H9 (cell line): ENCODE measurements around the gene PPAN. TPM values are rescaled to one million over a fixed set of nuclear protein-coding genes. Genes with fewer than 3 reads are reported as not detected.

Source experiments
- DNase-seq: peaks from one replicate; pipeline ENCODE4 v3.0.0-alpha.2; 2017
- H2AFZ ChIP-seq: one replicate; pipeline ENCODE4 v1.6.1; 2013; ENCODE audit warnings: mild to moderate bottlenecking, low read length, control low read depth, moderate library complexity
- H2AK5ac ChIP-seq: 2 replicates; pipeline ENCODE4 v1.6.1; 2013; ENCODE audit warnings: low read length, control low read depth, mixed read lengths; ENCODE audit not compliant: insufficient read length
- H2BK120ac ChIP-seq: one replicate; pipeline ENCODE4 v1.6.1; 2013; ENCODE audit warnings: low read depth, mild to moderate bottlenecking, low read length, control low read depth, inconsistent platforms; ENCODE audit not compliant: poor library complexity, severe bottlenecking
- H2BK12ac ChIP-seq: 2 replicates; pipeline ENCODE4 v1.6.1; 2013; ENCODE audit warnings: low read length, control low read depth, mixed read lengths, low read depth; ENCODE audit not compliant: insufficient read length
- H2BK15ac ChIP-seq: 2 replicates; pipeline ENCODE4 v1.6.1; 2013; ENCODE audit warnings: low read depth, low read length, control low read depth
- H2BK20ac ChIP-seq: one replicate; pipeline ENCODE4 v1.6.1; 2013; ENCODE audit warnings: low read depth, mild to moderate bottlenecking, low read length, control low read depth, inconsistent platforms; ENCODE audit not compliant: poor library complexity, severe bottlenecking
- H2BK5ac ChIP-seq: 2 replicates; pipeline ENCODE4 v1.6.1; 2013; ENCODE audit warnings: low read length, control low read depth, mixed read lengths; ENCODE audit not compliant: insufficient read length
- H3K14ac ChIP-seq: 2 replicates; pipeline ENCODE4 v1.6.1; 2013; ENCODE audit warnings: low read length, control low read depth; ENCODE audit not compliant: insufficient read depth
- H3K18ac ChIP-seq: 2 replicates; pipeline ENCODE4 v1.6.1; 2013; ENCODE audit warnings: low read depth, mild to moderate bottlenecking, mixed read lengths, low read length, control low read depth; ENCODE audit not compliant: insufficient read length
- H3K23ac ChIP-seq: 2 replicates; pipeline ENCODE4 v1.6.1; 2013; ENCODE audit warnings: low read length, control low read depth, mixed read lengths, low read depth; ENCODE audit not compliant: insufficient read length
- H3K23me2 ChIP-seq: 2 replicates; pipeline ENCODE4 v1.6.1; 2013; ENCODE audit warnings: low read depth, mild to moderate bottlenecking, mixed read lengths, low read length, control low read depth; ENCODE audit not compliant: insufficient read length, poor library complexity, severe bottlenecking
- H3K27ac ChIP-seq: 2 replicates; pipeline ENCODE4 v1.5.1; 2013; ENCODE audit warnings: low read length, control low read depth, mixed read lengths, low read depth; ENCODE audit not compliant: insufficient read length
- H3K27me3 ChIP-seq: 2 replicates; pipeline ENCODE4 v1.6.1; 2013; ENCODE audit warnings: low read length, control low read depth, inconsistent platforms; ENCODE audit not compliant: insufficient read depth
- H3K4ac ChIP-seq: 2 replicates; pipeline ENCODE4 v1.6.1; 2013; ENCODE audit warnings: low read depth, mild to moderate bottlenecking, control low read depth, inconsistent platforms, low read length, moderate library complexity
- H3K4me1 ChIP-seq: 2 replicates; pipeline ENCODE4 v1.6.1; 2013; ENCODE audit warnings: low read length, control low read depth, inconsistent platforms; ENCODE audit not compliant: insufficient read depth
- H3K4me2 ChIP-seq: 2 replicates; pipeline ENCODE4 v1.6.1; 2013; ENCODE audit warnings: low read length, control low read depth, mixed read lengths; ENCODE audit not compliant: insufficient read length, insufficient read depth
- H3K56ac ChIP-seq: 2 replicates; pipeline ENCODE4 v1.6.1; 2013; ENCODE audit warnings: low read depth, mild to moderate bottlenecking, mixed read lengths, low read length, control low read depth; ENCODE audit not compliant: insufficient read length
- H3K79me1 ChIP-seq: 2 replicates; pipeline ENCODE4 v1.6.1; 2013; ENCODE audit warnings: low read depth, mild to moderate bottlenecking, moderate library complexity, low read length, control low read depth, inconsistent platforms; ENCODE audit not compliant: insufficient read depth, poor library complexity, severe bottlenecking
- H3K79me2 ChIP-seq: 2 replicates; pipeline ENCODE4 v1.6.1; 2013; ENCODE audit warnings: low read length, control low read depth, inconsistent platforms; ENCODE audit not compliant: insufficient read depth
- H3K9ac ChIP-seq: 2 replicates; pipeline ENCODE4 v1.6.1; 2013; ENCODE audit warnings: low read length, control low read depth, mixed read lengths; ENCODE audit not compliant: insufficient read length; ENCODE audit errors: extremely low read depth
- H3K9me3 ChIP-seq: one replicate; pipeline ENCODE4 v1.6.1; 2013; ENCODE audit warnings: low read depth, low read length, inconsistent platforms; ENCODE audit not compliant: control insufficient read depth
- H3T11ph ChIP-seq: one replicate; pipeline ENCODE4 v1.6.1; 2013; ENCODE audit warnings: mild to moderate bottlenecking, low read length, control low read depth, inconsistent platforms
- H4K20me1 ChIP-seq: one replicate; pipeline ENCODE4 v1.6.1; 2013; ENCODE audit not compliant: control insufficient read depth, insufficient read length, insufficient read depth
- H4K5ac ChIP-seq: 2 replicates; pipeline ENCODE4 v1.6.1; 2013; ENCODE audit warnings: low read depth, mild to moderate bottlenecking, mixed read lengths, low read length, control low read depth; ENCODE audit not compliant: insufficient read length
- H4K8ac ChIP-seq: replicated peaks from 2 replicates; pipeline ENCODE4 v1.6.1; 2013; ENCODE audit warnings: low read length, control low read depth, mixed read lengths, low read depth; ENCODE audit not compliant: insufficient read length
- H4K91ac ChIP-seq: 2 replicates; pipeline ENCODE4 v1.6.1; 2013; ENCODE audit warnings: low read depth, mild to moderate bottlenecking, moderate library complexity, mixed read lengths, low read length, control low read depth; ENCODE audit not compliant: insufficient read length
- H3K27ac Mint-ChIP-seq, 3 experiments: 2 replicates in 2 of 3; 3 replicates in 1 of 3; pipeline ENCODE4 v1.8.0; 2020 to 2021; ENCODE audit warnings: mixed read lengths in 3 of 3, mild to moderate bottlenecking in 1 of 3, moderate library complexity in 1 of 3
- H3K27me3 Mint-ChIP-seq: 2 replicates; pipeline ENCODE4 v1.8.0; 2021; ENCODE audit warnings: low read depth, mild to moderate bottlenecking, moderate library complexity, mixed read lengths
- H3K36me3 Mint-ChIP-seq, 3 experiments: 2 replicates in 2 of 3; 3 replicates in 1 of 3; pipeline ENCODE4 v1.8.0; 2020 to 2021; ENCODE audit warnings: low read depth in 3 of 3, mixed read lengths in 3 of 3; ENCODE audit not compliant: insufficient read depth in 1 of 3
- H3K4me1 Mint-ChIP-seq, 2 experiments: 2 replicates each; pipeline ENCODE4 v1.8.0; 2020; ENCODE audit warnings: mixed read lengths in 2 of 2
- H3K4me3 Mint-ChIP-seq, 2 experiments: 2 replicates in 1 of 2; 3 replicates in 1 of 2; pipeline ENCODE4 v1.8.0; 2020 to 2021; ENCODE audit warnings: mild to moderate bottlenecking in 2 of 2, mixed read lengths in 2 of 2, moderate library complexity in 1 of 2
- H3K9me3 Mint-ChIP-seq, 2 experiments: 2 replicates in 1 of 2; 3 replicates in 1 of 2; pipeline ENCODE4 v1.8.0; 2020; ENCODE audit warnings: mild to moderate bottlenecking in 2 of 2, mixed read lengths in 2 of 2, moderate library complexity in 1 of 2
- WGBS: extraction: QIAGEN DNeasy Blood & Tissue Kit; methylation state at CpG from one replicate; pipeline ENCODE4 v1.1.7; 2013; ENCODE audit warnings: missing lambda C conversion rate, low lambda C conversion rate, mixed read lengths; ENCODE audit not compliant: insufficient read length; ENCODE audit errors: extremely low coverage; 5-methylcytosine and 5-hydroxymethylcytosine counted together
- total RNA-seq: library from RNA; stranded (reverse); gene quantifications from 2 replicates; pipeline ENCODE4 v1.2.1, GENCODE V29; 2021
- TF ChIP-seq, protein P1 (sequence below): fragments of 200-600 bp; sonication (generic); conservative IDR thresholded peaks from 3 replicates; pipeline ENCODE4 v1.8.0; 2021; ENCODE audit warnings: antibody characterized with exemption, mild to moderate bottlenecking

PPAN gene
- total RNA-seq, 1 experiment from 2014 or later, result 157 TPM

DNA sequence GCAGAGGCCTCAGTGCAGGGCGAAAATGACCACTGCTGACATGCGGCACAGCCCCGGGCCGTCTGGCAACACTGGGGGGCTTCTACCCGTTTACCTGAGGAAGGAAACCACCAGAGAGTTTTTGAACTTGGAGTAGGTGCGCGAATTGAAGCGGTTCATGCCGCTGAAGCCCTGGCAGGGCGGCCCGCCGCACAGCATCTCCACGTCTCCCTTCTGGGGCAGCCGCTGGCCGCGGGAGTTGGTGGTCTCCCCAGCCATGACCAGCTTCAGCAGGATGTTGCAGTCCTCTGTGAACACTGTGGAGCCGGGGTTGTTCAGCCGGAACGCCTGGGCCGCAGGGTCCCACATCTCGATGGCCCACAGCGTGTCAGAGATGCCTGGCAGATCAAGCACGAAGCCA lies 33.8 kb downstream of the PPAN start:
- Histone ChIP-seq H2AK5ac (no peak overlapping the region), H3K9me3 (no peaks in the 10 kb centered on the region), H2BK120ac (no peak overlapping the region), H3K27me3 (no peaks in the 10 kb centered on the region), H4K20me1 (no peaks in the 10 kb centered on the region), H2BK12ac (no peak overlapping the region), H2BK20ac (no peak overlapping the region), H2BK15ac (no peak overlapping the region), H4K91ac (no peak overlapping the region), H3K4me1 (no peaks in the 10 kb centered on the region), H3K4me2 (no peak overlapping the region), H3K56ac (no peak overlapping the region), H3K4ac (no peak overlapping the region), H2AFZ (no peak overlapping the region), H4K8ac (no peak overlapping the region), H3K23me2 (no peaks in the 10 kb centered on the region), H3K79me1 (no peaks in the 10 kb centered on the region), H3K9ac (no peak overlapping the region), H3K23ac (no peak overlapping the region), H4K5ac (no peak overlapping the region), H3K27ac (no peak overlapping the region), H3K14ac (no peak overlapping the region), H2BK5ac (no peak overlapping the region), H3K79me2 (0 out of 2 replicates have a peak, but pooled peaks cover 2% of the 10 kb centered on the region), H3T11ph (no peak overlapping the region), H3K18ac (no peak overlapping the region)
- no peaks in the 10 kb centered on the region for H3K9me3 Mint-ChIP-seq
- H3K4me1 Mint-ChIP-seq, result no peaks in the 10 kb centered on the region
- peaks cover 37 to 98% (median 79%) of the 10 kb centered on the region in 3 experiments; a peak in 6 of 7 replicates for H3K36me3 Mint-ChIP-seq
- no peak for DNase-seq
- TF ChIP-seq, protein P1, sequence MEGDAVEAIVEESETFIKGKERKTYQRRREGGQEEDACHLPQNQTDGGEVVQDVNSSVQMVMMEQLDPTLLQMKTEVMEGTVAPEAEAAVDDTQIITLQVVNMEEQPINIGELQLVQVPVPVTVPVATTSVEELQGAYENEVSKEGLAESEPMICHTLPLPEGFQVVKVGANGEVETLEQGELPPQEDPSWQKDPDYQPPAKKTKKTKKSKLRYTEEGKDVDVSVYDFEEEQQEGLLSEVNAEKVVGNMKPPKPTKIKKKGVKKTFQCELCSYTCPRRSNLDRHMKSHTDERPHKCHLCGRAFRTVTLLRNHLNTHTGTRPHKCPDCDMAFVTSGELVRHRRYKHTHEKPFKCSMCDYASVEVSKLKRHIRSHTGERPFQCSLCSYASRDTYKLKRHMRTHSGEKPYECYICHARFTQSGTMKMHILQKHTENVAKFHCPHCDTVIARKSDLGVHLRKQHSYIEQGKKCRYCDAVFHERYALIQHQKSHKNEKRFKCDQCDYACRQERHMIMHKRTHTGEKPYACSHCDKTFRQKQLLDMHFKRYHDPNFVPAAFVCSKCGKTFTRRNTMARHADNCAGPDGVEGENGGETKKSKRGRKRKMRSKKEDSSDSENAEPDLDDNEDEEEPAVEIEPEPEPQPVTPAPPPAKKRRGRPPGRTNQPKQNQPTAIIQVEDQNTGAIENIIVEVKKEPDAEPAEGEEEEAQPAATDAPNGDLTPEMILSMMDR, result no peak
- no peak overlapping the region for H3K4me3 Mint-ChIP-seq
- WGBS, result no CpG with 5 or more reads among the region's 23 CpGs
- no peaks in the 10 kb centered on the region; the same call in 1 of the 2 replicates for H3K27me3 Mint-ChIP-seq
- no peak overlapping the region for H3K27ac Mint-ChIP-seq
